PFSK-1 (cell line): ENCODE measurements around the gene ZNF665.

Experiments used
- POLR2AphosphoS5 ChIP-seq: IDR thresholded peaks from 2 replicates; pipeline ENCODE4 v1.6.1; 2012; ENCODE audit warnings: low read depth, mild to moderate bottlenecking, control low read depth, low read length, moderate library complexity
- REST ChIP-seq, 2 experiments: IDR thresholded peaks; 2 replicates each; pipeline versions ENCODE4 v1.6.1 to v1.8.0; 2011 to 2012; ENCODE audit warnings: low read depth in 2 of 2, low read length in 2 of 2, control low read depth in 1 of 2, inconsistent platforms in 1 of 2, mild to moderate bottlenecking in 1 of 2, moderate library complexity in 1 of 2; ENCODE audit not compliant: insufficient read depth in 1 of 2
- SIN3A ChIP-seq: IDR thresholded peaks from 2 replicates; pipeline ENCODE4 v1.6.1; 2012; ENCODE audit warnings: mild to moderate bottlenecking, low read length, moderate library complexity, borderline replicate concordance; ENCODE audit not compliant: insufficient read depth
- TAF1 ChIP-seq: IDR thresholded peaks from 2 replicates; pipeline ENCODE4 v1.6.1; 2012; ENCODE audit warnings: low read length, control low read depth, borderline replicate concordance; ENCODE audit not compliant: insufficient read depth

- TF ChIP-seq POLR2AphosphoS5 (no peak), REST (IDR thresholded peaks at IDR 0.05; ENCODE audit: insufficient read depth in 1 of 2, low read depth in 2 of 2, low read length in 2 of 2) (no peak), TAF1 (no peak), SIN3A (no peak)
Measured at GRCh38 chr19:53161123-53161522, 32.0 kb downstream of the ZNF665 start.
